Esophagus muscularis mucosa (tissue), 4 donors: Measurements from ENCODE around the gene ZMYND19. TPM values are rescaled to one million over a fixed set of nuclear protein-coding genes. Genes with fewer than 3 reads are reported as not detected.

Experiments
- DNase-seq: peaks from one replicate; pipeline ENCODE4 v3.0.0-alpha.2; 2017; ENCODE audit errors: extremely low spot score
- H3K27ac ChIP-seq, 4 donors: fragments of 200-600 bp; sonication (generic); replicated peaks in 1 of 4; 1 replicate in 3 of 4; 2 replicates in 1 of 4; pipeline ENCODE4 v1.5.1; 2016 to 2019; ENCODE audit warnings: mild to moderate bottlenecking in 1 of 4
- H3K27me3 ChIP-seq, 4 donors: fragments of 200-600 bp; sonication (generic); one replicate each; pipeline versions ENCODE4 v1.5.1 to v1.6.0; 2016 to 2019
- H3K36me3 ChIP-seq, 4 donors: fragments of 200-600 bp; sonication (generic); one replicate each; pipeline ENCODE4 v1.5.1; 2016 to 2019
- H3K4me1 ChIP-seq, 4 donors: fragments of 200-600 bp; sonication (generic); one replicate each; pipeline ENCODE4 v1.5.1; 2016 to 2019
- H3K4me3 ChIP-seq, 4 donors: fragments of 200-600 bp; sonication (generic); 1 replicate in 2 of 4; 2 replicates in 2 of 4; pipeline ENCODE4 v1.5.1; 2016 to 2019; ENCODE audit warnings: mild to moderate bottlenecking in 4 of 4, moderate library complexity in 1 of 4
- H3K9me3 ChIP-seq, 4 donors: fragments of 200-600 bp; sonication (generic); 1 replicate in 3 of 4; 2 replicates in 1 of 4; pipeline ENCODE4 v1.5.1; 2016 to 2019
- EP300 ChIP-seq: sonication (generic); formaldehyde crosslinking; IDR thresholded peaks from one replicate; pipeline ENCODE4 v1.6.1; 2017; ENCODE audit warnings: antibody characterized with exemption
- POLR2A ChIP-seq: fragments of 450-650 bp; IDR thresholded peaks from one replicate; pipeline ENCODE4 v1.6.1; 2017; ENCODE audit warnings: antibody characterized with exemption, moderate library complexity, mild to moderate bottlenecking, low read depth
- POLR2AphosphoS5 ChIP-seq, 2 donors: sonication (generic); formaldehyde crosslinking; IDR thresholded peaks; one replicate each; pipeline ENCODE4 v1.6.1; 2017; ENCODE audit warnings: antibody characterized with exemption in 2 of 2
- WGBS: methylation state at CpG from one replicate; pipeline ENCODE4 v1.1.5; 2018; 5-methylcytosine and 5-hydroxymethylcytosine counted together
- intact Hi-C: fragments of 100-400 bp; cut with DNase I; formaldehyde crosslinking; loops from one replicate; pipeline ENCODE4 v1.15.1; 2023
- total RNA-seq, 4 donors: library from RNA; depleted of rRNA; stranded (reverse); fragments of >200 nt; gene quantifications; one replicate each; pipeline versions ENCODE4 v1.1.0 to v1.2.1, GENCODE V29; 2016
- TF ChIP-seq, protein P1 (sequence below), 3 experiments: fragments of 200-600 bp in 2 of 3; fragments of 450-650 bp in 1 of 3; sonication (generic) in 2 of 3; IDR thresholded peaks; one replicate each; pipeline ENCODE4 v1.5.1; 2017 to 2019; ENCODE audit warnings: antibody characterized with exemption in 3 of 3, mild to moderate bottlenecking in 2 of 3, moderate library complexity in 1 of 3

The ZMYND19 gene
- 10 to 100 TPM; 10.4 to 18.3 (median 13.7) TPM for total RNA-seq

DNA sequence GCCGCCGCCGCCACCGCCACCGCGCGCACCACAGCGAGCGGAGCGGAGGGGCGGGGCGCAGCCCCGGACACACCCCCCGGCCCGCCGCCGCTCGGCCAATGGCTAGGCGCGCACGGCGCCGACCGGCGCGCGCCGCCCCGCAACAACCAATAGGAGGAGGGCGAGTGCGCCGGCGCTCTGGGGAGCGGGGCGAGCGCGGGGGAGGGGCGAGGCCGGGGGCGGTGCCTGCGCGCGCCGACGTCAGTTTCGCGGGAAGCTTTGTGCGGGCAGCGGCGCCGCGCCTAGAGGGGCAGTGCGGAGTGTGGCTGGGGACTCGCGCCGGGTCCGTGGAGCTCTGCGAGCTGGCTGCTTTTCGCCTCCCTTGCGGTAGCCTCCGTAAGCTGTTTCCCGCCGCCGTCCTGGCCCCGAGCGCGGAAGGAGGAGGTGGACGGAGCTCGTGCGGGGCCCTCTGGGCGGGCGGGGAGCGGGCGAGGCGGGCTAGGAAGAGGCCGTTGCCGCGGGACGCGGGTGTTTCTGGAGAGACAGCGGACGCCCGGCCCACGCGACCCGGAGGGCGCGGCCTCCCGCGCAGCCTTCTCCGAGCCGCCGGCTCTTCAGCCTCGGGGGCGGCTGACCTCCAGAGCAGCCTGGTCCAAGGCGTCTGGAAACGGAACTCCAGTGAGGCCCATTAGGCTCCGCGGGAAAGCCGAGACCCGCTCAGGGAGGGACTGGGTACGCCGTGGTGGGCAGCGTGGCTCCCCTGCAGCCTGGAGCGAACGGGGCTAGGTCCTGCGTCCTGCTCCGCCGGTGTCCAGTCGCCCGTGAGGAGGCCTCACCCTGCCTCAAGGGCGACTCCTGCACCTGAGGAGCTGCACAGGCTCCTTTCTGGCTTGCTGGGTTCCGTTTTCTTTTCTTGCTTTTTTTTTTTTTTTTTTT, at the start of gene ZMYND19:
Gene ZMYND19, minus strand, starts transcription at position 44 of the 915 bp plus-strand sequence. CDS start 249 bp downstream, outside the sequence.
- Histone ChIP-seq H3K4me3 (peak within 1 kb of the TSS; percentile 64 to 95 (median 74)), H3K36me3 (peaks cover 10 to 29% (median 27%) of the 10 kb centered on the region in 4 donors), H3K27ac (peak within 1 kb of the TSS in 3 of 4 donors; percentile 66 to 84 (median 77)), H3K27me3 (no peaks in the 10 kb centered on the region), H3K4me1 (peaks cover 15 to 34% (median 28%) of the 10 kb centered on the region in 4 donors), H3K9me3 (no peaks in the 10 kb centered on the region)
- under 1% methylated on average over 34 of the region's 113 CpGs for WGBS
- peak; percentile 95 for DNase-seq
- TF ChIP-seq EP300 (no peak), POLR2AphosphoS5 (IDR thresholded peaks at IDR 0.05) (peak; percentile 26 to 40), POLR2A (no peak)
- TF ChIP-seq, protein P1, sequence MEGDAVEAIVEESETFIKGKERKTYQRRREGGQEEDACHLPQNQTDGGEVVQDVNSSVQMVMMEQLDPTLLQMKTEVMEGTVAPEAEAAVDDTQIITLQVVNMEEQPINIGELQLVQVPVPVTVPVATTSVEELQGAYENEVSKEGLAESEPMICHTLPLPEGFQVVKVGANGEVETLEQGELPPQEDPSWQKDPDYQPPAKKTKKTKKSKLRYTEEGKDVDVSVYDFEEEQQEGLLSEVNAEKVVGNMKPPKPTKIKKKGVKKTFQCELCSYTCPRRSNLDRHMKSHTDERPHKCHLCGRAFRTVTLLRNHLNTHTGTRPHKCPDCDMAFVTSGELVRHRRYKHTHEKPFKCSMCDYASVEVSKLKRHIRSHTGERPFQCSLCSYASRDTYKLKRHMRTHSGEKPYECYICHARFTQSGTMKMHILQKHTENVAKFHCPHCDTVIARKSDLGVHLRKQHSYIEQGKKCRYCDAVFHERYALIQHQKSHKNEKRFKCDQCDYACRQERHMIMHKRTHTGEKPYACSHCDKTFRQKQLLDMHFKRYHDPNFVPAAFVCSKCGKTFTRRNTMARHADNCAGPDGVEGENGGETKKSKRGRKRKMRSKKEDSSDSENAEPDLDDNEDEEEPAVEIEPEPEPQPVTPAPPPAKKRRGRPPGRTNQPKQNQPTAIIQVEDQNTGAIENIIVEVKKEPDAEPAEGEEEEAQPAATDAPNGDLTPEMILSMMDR (IDR thresholded peaks at IDR 0.05) = peak in 1 of 3 experiments; percentile 16
- intact Hi-C loops = no loop called here

DNA sequence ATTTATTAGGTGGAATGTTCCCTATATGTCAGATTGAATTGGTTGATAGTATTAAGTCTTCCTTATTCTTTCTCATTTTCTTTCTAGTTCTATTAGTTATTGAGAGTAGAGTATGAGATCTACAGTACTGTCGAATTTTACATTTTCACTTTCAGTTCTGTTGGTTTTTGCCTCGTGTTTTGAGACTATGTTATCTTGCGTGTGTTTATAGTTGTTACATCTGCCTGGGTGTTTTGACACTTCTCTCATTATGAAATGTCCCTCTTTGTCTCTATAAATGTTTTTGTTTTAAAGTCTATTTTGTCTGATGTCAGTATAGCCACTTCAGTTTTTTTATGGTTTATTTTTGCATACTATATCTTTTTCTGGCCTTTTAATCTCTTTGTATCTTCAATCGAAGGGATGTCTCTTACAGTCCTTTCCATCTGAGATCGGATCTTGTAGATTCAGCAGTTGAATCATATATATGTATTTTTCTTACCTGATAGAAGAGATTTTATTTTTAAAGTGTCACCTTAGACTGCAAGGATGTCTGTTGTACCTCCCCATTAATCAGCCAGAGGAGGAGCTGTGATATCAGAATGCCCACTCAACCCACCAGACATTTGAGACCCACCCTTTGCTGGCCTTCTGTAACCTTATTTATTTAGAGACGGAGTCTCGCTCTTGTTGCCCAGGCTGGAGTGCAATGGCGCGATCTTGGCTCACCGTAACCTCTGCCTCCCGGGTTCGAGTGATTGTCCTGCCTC, 49.2 kb upstream of the ZMYND19 start:
- DNase-seq = no peak
- intact Hi-C loops = no loop called here

DNA sequence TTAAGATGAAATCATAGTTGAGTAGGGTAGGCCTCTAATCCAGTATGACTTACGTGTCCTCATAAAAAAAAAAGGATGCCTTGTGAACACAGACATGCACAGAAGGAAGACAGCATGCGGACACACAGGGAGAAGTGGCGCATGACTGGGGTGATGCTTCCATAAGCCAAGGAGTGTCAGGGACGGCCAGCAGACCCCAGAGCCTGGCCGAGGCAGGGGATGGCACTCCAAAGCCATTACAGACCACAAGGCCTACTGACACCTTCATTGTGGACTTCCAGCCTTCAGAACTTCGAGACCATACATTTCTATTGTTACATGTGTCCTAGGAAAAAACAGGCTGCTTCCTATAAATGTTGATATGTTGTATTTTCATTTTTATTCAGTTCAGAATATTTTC, 48.4 kb upstream of the ZMYND19 start:
- DNase-seq = no peak
- Histone ChIP-seq H3K4me3 (no peak overlapping the region), H3K36me3 (peaks cover 0 to 21% (median 0%) of the 10 kb centered on the region in 4 donors), H3K27ac (no peak overlapping the region), H3K9me3 (no peaks in the 10 kb centered on the region), H3K4me1 (peaks cover 6 to 27% (median 18%) of the 10 kb centered on the region in 4 donors), H3K27me3 (no peaks in the 10 kb centered on the region)
- 92% methylated on average over 6 of the region's 6 CpGs for WGBS
- no peak for TF ChIP-seq EP300
- TF ChIP-seq, protein P1 (IDR thresholded peaks at IDR 0.05) = no peak
- TF ChIP-seq POLR2AphosphoS5 (IDR thresholded peaks at IDR 0.05) = no peak
- no peak for TF ChIP-seq POLR2A
- intact Hi-C loops = no loop called here

More for the DNA sequence above, 49.2 kb upstream of the ZMYND19 start:
- Histone ChIP-seq H3K4me3 (peak overlapping the region in 3 of 4 donors; percentile 9 to 13 (median 10)), H3K27me3 (no peaks in the 10 kb centered on the region), H3K9me3 (no peaks in the 10 kb centered on the region), H3K27ac (no peak overlapping the region), H3K4me1 (peaks cover 6 to 27% (median 18%) of the 10 kb centered on the region in 4 donors), H3K36me3 (peaks cover 0 to 25% (median 2%) of the 10 kb centered on the region in 4 donors)
- WGBS = 71% methylated on average over 12 of the region's 12 CpGs
- TF ChIP-seq POLR2AphosphoS5 (IDR thresholded peaks at IDR 0.05) (no peak), POLR2A (no peak), EP300 (no peak)
- TF ChIP-seq, protein P1 (IDR thresholded peaks at IDR 0.05) = no peak

DNA sequence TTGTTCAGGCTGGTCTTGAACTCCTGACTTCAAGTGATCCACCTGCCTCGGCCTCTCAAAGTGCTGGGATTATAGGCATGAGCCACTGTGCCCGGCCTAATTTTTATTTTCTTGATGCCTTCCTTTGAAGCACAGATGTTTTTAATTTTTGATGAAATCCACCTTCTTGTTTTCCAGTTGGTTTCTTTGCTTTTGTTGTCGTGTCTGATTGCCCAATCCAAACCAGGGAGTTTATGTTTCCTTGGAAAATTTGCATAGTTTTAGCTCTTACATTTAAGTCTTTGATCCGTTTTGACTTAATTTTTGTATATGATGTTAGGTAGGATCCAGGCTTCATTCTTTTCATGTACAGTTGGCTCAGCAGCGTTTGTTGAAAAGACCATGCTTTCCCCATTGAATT, 43.7 kb upstream of the ZMYND19 start:
- Histone ChIP-seq H3K36me3 (no peaks in the 10 kb centered on the region), H3K27me3 (no peaks in the 10 kb centered on the region), H3K4me3 (no peak overlapping the region), H3K27ac (no peak overlapping the region), H3K4me1 (peaks cover 32 to 59% (median 44%) of the 10 kb centered on the region in 4 donors), H3K9me3 (no peaks in the 10 kb centered on the region)
- intact Hi-C loops = no loop called here
- DNase-seq = no peak
- WGBS = 90% methylated on average over 5 of the region's 5 CpGs
- TF ChIP-seq POLR2A (no peak), EP300 (no peak), POLR2AphosphoS5 (IDR thresholded peaks at IDR 0.05) (no peak)
- TF ChIP-seq, protein P1 (IDR thresholded peaks at IDR 0.05) = no peak
